ENCODE measurements around the gene DNLZ. TPM values are rescaled to one million over a fixed set of nuclear protein-coding genes. Genes with fewer than 3 reads are reported as not detected.
"Not testable (repeated sequence)": the region's sequence is repeated elsewhere in the genome, so short reads cannot be mapped to it uniquely, and the experiment has no call there.

The DNLZ gene
- total and polyA plus RNA-seq, 10 of the 15 experiments (the other 5 are each of a cell fraction or from before 2014, with no cell fraction given): 0.66 to 29.7 (median 14.7) TPM; not detected in 1

DNA sequence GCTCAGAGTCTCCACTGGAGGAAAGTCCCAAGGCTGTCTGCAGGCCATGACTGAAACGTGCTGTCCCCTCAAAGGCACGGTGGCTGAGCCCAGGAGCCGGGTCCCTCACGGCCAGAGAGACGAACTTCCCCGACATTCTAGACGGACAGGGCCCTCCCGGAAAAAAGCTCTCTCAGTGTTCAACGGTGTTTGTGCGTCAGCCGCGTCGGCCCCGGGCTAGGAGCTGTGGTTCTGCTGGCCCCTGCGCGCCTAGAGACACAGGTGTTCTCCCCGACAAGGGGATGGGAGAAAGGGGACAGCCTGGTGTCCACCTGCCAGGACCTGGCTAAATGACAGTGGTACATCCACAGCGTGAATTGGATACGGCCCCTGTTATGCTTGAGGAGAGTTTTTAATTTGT lies 42.0 kb downstream of the DNLZ start (continued):
- TF ChIP-seq, protein P1, sequence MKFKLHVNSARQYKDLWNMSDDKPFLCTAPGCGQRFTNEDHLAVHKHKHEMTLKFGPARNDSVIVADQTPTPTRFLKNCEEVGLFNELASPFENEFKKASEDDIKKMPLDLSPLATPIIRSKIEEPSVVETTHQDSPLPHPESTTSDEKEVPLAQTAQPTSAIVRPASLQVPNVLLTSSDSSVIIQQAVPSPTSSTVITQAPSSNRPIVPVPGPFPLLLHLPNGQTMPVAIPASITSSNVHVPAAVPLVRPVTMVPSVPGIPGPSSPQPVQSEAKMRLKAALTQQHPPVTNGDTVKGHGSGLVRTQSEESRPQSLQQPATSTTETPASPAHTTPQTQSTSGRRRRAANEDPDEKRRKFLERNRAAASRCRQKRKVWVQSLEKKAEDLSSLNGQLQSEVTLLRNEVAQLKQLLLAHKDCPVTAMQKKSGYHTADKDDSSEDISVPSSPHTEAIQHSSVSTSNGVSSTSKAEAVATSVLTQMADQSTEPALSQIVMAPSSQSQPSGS (IDR thresholded peaks at IDR 0.05; ENCODE audit: low read length): no peak
- TF ChIP-seq SP1 (IDR thresholded peaks at IDR 0.05; ENCODE audit: low read depth, low read length): no peak

DNA sequence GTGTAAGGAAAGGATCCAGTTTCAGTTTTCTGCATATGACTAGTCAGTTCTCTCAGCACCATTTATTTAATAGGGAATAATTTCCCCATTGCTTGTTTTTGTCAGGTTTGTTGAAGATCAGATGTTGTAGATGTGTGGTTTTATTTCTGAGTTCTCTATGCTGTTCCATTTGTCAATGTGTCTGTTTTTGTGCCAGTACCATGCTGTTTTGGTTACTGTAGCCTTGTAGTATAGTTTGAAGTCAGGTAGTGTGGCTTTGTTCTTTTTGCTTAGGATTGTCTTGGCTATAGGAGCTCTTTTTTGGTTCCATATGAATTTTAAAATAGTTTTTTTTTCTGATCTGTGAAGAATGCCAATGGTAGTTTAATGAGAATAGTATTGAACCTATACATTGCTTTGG lies 42.6 kb downstream of the DNLZ start:
- H3K27ac ChIP-seq (ENCODE audit: control insufficient read depth, insufficient read depth); ATAC-seq; intact Hi-C loops (cut with micrococcal nuclease; ENCODE audit: unreplicated experiment); H3K79me2 ChIP-seq (ENCODE audit: control insufficient read depth, insufficient read depth, low read length); H3K27me3 ChIP-seq (replicated peaks in 1 of 2; ENCODE audit: control insufficient read depth in 2 of 2, insufficient read depth in 2 of 2, low read length in 1 of 2); DNase-seq (ENCODE audit: low read depth, low spot score); FAIRE-seq; H3K4me2 ChIP-seq (ENCODE audit: control insufficient read depth, insufficient read depth); H3K4me1 ChIP-seq (ENCODE audit: control insufficient read depth, insufficient read depth, low read length); CTCF ChIA-PET; H3K4me3 ChIP-seq; RAD21 ChIA-PET (ENCODE audit: unreplicated experiment); H4K20me1 ChIP-seq (ENCODE audit: control insufficient read depth, insufficient read depth); H3K9me3 ChIP-seq (replicated peaks; ENCODE audit: control insufficient read depth, insufficient read depth, low read length); H2AFZ ChIP-seq (ENCODE audit: control insufficient read depth, low read depth, low read length); BruUV-seq (replicated peaks); H3K36me3 ChIP-seq (ENCODE audit: control insufficient read depth in 2 of 2, insufficient read depth in 2 of 2, low read length in 1 of 2); in situ Hi-C loops (cut with MboI); POLR2A ChIA-PET; H3K9ac ChIP-seq (ENCODE audit: control insufficient read depth, insufficient read depth, low read length); SMC1A ChIA-PET (ENCODE audit: uncharacterized antibody, unreplicated experiment): not testable (repeated sequence)

DNA sequence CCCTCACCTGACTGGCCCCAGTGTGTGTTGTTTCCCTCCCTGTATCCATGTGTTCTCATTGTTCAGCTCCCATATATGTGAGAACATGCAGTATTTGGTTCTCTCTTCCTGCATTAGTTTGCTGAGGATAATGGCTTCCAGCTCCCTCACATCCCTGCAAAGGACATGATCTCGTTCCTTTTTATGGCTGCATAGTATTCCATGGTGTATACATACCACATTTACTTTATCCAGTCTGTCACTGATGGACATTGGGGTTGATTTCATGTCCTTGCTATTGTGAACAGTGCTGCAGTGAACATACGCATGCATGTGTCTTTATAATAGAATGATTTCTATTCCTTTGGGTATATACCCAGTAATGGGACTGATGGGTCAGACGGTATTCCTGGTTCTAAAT lies 43.6 kb downstream of the DNLZ start:
- H4K20me1 ChIP-seq (ENCODE audit: control insufficient read depth, insufficient read depth); H3K4me2 ChIP-seq (ENCODE audit: control insufficient read depth, insufficient read depth); H3K27ac ChIP-seq (ENCODE audit: control insufficient read depth, insufficient read depth); CTCF ChIA-PET; in situ Hi-C loops (cut with MboI); H3K9me3 ChIP-seq (replicated peaks; ENCODE audit: control insufficient read depth, insufficient read depth, low read length); RAD21 ChIA-PET (ENCODE audit: unreplicated experiment); FAIRE-seq; intact Hi-C loops (cut with micrococcal nuclease; ENCODE audit: unreplicated experiment); BruUV-seq (replicated peaks); ATAC-seq; H3K9ac ChIP-seq (ENCODE audit: control insufficient read depth, insufficient read depth, low read length); H3K36me3 ChIP-seq (ENCODE audit: control insufficient read depth in 2 of 2, insufficient read depth in 2 of 2, low read length in 1 of 2); DNase-seq (ENCODE audit: low read depth, low spot score); H3K79me2 ChIP-seq (ENCODE audit: control insufficient read depth, insufficient read depth, low read length); H3K4me3 ChIP-seq; H3K4me1 ChIP-seq (ENCODE audit: control insufficient read depth, insufficient read depth, low read length); SMC1A ChIA-PET (ENCODE audit: uncharacterized antibody, unreplicated experiment); H3K27me3 ChIP-seq (replicated peaks in 1 of 2; ENCODE audit: control insufficient read depth in 2 of 2, insufficient read depth in 2 of 2, low read length in 1 of 2); H2AFZ ChIP-seq (ENCODE audit: control insufficient read depth, low read depth, low read length): not testable (repeated sequence)
- POLR2A ChIA-PET: interaction anchor here (0.7 kb wide), 1 partner anchor 9 kb away, joined by 4 read pairs; no protein-coding TSS in a partner anchor
- WGBS (ENCODE audit: insufficient coverage, insufficient replicate concordance, low lambda C conversion rate, missing lambda C conversion rate): 47% methylated on average over 3 of the region's 3 CpGs

DNA sequence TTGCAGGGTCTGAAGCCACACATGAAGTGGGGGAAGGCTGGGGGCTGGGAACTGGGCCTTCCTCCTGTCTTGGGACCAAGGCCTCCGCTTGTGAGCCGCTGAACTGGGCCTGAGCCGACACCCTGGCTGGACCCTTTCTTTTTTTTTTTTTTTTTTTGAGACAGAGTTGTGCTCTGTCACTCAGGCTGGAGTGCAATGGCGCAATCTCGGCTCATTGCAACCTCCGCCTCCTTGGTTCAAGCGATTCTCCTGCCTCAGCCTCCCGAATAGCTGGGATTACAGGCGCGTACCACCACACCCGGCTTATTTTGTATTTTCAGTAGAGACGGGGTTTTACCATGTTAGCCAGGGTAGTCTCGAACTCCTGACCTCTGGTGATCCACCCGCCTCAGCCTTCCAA lies 44.3 kb downstream of the DNLZ start:
- in situ Hi-C loops (cut with MboI); H3K4me2 ChIP-seq (ENCODE audit: control insufficient read depth, insufficient read depth); H2AFZ ChIP-seq (ENCODE audit: control insufficient read depth, low read depth, low read length); H4K20me1 ChIP-seq (ENCODE audit: control insufficient read depth, insufficient read depth); SMC1A ChIA-PET (ENCODE audit: uncharacterized antibody, unreplicated experiment); BruUV-seq (replicated peaks); H3K79me2 ChIP-seq (ENCODE audit: control insufficient read depth, insufficient read depth, low read length); RAD21 ChIA-PET (ENCODE audit: unreplicated experiment); intact Hi-C loops (cut with micrococcal nuclease; ENCODE audit: unreplicated experiment); H3K4me1 ChIP-seq (ENCODE audit: control insufficient read depth, insufficient read depth, low read length); H3K9ac ChIP-seq (ENCODE audit: control insufficient read depth, insufficient read depth, low read length); H3K27me3 ChIP-seq (replicated peaks in 1 of 2; ENCODE audit: control insufficient read depth in 2 of 2, insufficient read depth in 2 of 2, low read length in 1 of 2); H3K27ac ChIP-seq (ENCODE audit: control insufficient read depth, insufficient read depth); H3K36me3 ChIP-seq (ENCODE audit: control insufficient read depth in 2 of 2, insufficient read depth in 2 of 2, low read length in 1 of 2); CTCF ChIA-PET; H3K4me3 ChIP-seq; DNase-seq (ENCODE audit: low read depth, low spot score); FAIRE-seq; ATAC-seq: not testable (repeated sequence)
- POLR2A ChIA-PET: interaction anchor here (0.7 kb wide), 1 partner anchor 10 kb away, joined by 4 read pairs; no protein-coding TSS in a partner anchor
- 76% methylated on average over 12 of the region's 14 CpGs for WGBS (ENCODE audit: insufficient coverage, insufficient replicate concordance, low lambda C conversion rate, missing lambda C conversion rate)
- H3K9me3 ChIP-seq (replicated peaks; ENCODE audit: control insufficient read depth, insufficient read depth, low read length): peaks cover 10% of the 10 kb centered on the region; the same call in 2 of the 3 replicates

Measured in GM12878 (cell line).